Measurements from ENCODE around the gene SUN5.
A peak's percentile ranks its signal among the peaks of the same experiment; 100 is the strongest.
"Not testable (repeated sequence)": the region's sequence is repeated elsewhere in the genome, so short reads cannot be mapped to it uniquely, and the experiment has no call there.

The SUN5 gene

GRCh38 chr20:32962646-32963045, 41.6 kb downstream of the SUN5 start:
- not testable (repeated sequence) for DNase-seq

DNA sequence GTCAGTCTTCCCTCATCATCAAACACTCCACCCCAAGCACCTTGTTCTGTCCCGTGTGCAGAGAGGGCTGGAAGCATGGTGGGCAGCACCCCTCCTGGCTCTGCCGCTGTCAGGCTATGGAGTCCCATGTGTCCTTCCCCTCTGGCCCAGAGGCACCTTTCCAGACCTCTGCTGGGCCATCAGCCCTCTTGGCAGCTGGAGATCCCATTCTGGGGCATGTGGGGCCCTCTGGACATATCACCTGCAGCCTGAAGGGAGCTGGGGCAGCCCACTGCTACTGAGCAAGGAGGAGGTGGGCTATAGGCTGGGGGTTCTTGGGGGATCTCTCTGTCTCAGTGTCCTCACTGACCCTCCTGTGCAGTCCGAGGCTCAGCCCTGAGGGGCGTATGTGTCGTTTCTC, 42.2 kb downstream of the SUN5 start:
- no peak for DNase-seq

DNA sequence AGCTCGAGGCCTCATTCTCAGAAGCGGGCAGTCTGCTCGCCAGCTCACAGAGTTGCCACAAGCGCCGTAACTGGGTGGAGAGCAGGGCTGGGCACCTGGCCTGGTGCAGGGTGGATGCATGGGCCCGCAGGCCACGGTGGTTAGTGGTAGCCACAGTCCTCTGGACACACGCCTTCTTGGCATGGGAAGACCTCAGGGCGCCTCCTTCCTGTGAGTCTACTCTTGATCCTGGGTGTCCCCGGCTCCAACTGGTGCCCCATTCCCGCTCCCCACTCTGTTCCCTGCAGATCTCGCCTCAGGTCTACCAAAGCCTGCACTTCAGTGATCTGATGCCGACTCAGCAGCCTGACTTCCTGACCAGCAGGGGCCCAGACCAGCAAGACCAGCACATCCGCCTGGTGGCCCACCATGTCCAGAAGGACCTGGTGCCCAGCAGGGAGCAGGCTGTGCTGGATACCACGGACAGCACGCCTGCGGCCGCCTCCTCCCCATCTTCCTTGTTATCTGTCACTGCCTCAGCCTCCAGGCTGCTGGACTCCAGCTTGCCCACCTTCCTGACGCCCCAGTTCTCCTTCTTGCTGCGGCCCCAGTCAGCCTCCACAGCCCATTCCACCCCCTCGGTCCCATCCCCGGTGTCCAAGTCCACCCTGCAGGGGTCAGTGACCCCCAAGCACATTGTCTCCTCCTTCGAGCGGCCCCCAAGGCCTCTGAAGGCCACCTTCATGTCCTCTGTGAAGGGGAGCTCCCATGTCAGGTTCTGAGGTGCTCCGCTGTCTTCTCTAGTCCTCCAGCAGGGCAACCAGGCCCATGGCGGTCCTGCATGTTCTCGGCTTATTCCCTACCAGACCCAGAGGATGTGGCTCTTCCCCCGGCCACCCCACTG, 43.1 kb downstream of the SUN5 start:
- no peak for DNase-seq

DNA sequence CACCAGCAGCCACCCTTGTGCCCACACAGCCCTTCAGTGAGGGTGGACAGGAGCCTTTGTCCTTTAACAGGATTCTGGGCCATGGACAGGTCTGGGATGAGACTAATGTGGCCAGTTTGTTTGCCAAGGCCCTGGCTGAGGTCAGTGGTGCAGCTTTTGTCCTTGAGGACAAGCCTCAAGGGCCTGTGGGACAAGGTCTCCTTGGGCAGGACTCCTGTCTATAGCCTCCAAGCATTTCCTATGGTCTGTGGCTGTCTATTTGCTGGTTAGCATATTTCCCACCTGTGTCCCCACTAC, 44.1 kb downstream of the SUN5 start:
- DNase-seq, result no peak

- DNase-seq, result no peak
Measured at GRCh38 chr20:32959351-32960221, 44.6 kb downstream of the SUN5 start.

DNA sequence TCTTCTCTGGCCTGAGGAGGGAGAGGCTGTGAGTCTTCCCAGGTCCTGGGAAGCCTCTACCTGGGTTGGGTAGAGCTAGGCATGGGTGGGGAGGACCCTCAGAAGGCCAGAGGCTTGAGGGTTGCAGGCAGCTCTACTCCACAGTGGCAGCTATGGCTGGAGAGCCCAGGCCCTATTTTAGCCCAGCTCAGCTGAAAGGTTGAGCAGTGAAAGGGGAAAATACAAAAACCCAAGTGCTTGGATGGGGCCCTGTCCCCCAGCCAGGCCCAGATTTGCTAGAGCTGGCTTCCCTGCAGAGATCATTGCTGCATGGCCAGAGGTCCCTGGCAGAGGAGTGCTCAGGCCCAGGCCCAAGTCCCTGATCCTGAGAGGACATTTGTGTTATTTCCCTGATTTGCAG, 45.7 kb downstream of the SUN5 start:
- no peak for DNase-seq

GRCh38 chr20:32957459-32957858, 46.8 kb downstream of the SUN5 start:
- DNase-seq, result no peak

- not testable (repeated sequence) for DNase-seq
Measured at GRCh38 chr20:32950539-32950938, 53.7 kb downstream of the SUN5 start.

GRCh38 chr20:32946629-32947028, 57.6 kb downstream of the SUN5 start:
- DNase-seq, result no peak

GRCh38 chr20:32945710-32946221, 58.5 kb downstream of the SUN5 start:
- DNase-seq, result peak; percentile 68 to 70

- no peak for DNase-seq
Measured at GRCh38 chr20:32943490-32944052, 60.7 kb downstream of the SUN5 start.

DNA sequence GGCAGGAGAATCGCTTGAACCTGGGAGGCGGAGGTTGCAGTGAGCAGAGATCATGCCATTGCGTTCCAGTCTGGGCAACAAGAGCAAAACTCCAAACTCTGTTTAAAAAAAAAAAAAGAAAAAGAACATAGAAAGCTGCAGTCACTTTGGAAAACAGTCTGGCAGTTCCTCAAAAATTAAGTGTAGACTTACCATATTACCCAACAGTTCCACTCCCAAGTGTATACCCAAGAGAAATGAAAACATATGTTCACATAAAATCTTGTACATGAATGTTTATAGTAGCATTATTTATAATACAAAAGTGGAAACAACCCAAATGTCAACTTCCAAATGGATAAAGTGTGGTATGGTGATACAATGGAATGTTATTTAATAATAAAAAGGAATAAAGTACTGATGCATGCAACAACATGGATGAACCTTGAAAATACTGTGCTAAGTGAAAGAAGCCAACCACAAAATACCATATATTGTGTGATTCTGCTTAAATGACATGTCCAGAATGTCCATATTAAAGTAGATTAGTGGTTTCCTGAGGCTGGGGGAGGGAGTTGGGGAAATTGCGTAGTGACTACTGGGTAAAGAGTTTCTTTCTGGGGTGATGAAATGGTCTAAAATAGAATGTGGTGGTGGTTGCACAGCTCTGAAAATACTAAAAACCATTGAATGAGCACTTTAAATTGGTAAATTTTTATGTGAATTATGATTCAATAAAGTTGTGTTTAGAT, 62.9 kb downstream of the SUN5 start:
- peak; percentile 9 to 32 for DNase-seq

DNA sequence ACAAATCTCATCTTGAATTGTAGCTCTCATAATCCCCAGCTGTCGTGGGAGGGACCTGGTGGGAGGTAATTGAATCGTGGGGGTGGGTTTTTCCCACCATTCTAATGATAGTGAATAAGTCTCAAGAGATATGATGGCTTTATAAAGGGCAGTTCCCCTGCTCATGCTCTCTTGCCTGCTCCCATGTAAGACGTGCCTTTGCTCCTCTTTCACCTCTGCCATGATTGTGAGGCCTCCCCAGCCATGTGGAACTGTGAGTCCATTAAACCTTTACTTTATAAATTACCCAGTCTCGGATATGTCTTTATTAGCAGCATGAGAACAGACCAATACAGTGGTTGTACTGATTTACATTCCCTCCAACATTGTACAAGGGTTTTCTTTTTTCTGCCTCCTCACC, 69.7 kb downstream of the SUN5 start:
- DNase-seq, result no peak
